GM23338 (cell line): ENCODE results near the gene AAGAB. TPM values are rescaled to one million over a fixed set of nuclear protein-coding genes. Genes with fewer than 3 reads are reported as not detected.
"Not testable (repeated sequence)": the region's sequence is repeated elsewhere in the genome, so short reads cannot be mapped to it uniquely, and the experiment has no call there.

Source experiments
- ATAC-seq: fragments of 200-7000 bp; cut with Tn5 transposase; 3 replicates; pipeline ENCODE4 v1.9.1; 2020
- DNase-seq: peaks from one replicate; pipeline ENCODE4 v3.0.0-alpha.2; 2015; ENCODE audit warnings: low spot score
- H2AFZ ChIP-seq: fragments of 200-600 bp; sonication (generic); 2 replicates; pipeline ENCODE4 v1.8.0; 2016; ENCODE audit warnings: antibody characterized with exemption, mild to moderate bottlenecking, moderate library complexity
- H3F3A ChIP-seq: fragments of 200-600 bp; sonication (generic); replicated peaks from 2 replicates; pipeline ENCODE4 v1.8.0; 2017; ENCODE audit warnings: antibody characterized with exemption, mixed run types, low read depth
- H3K27ac ChIP-seq: fragments of 200-600 bp; sonication (generic); 2 replicates; pipeline ENCODE4 v1.6.1; 2016; ENCODE audit warnings: low read depth
- H3K27me3 ChIP-seq: fragments of 200-600 bp; sonication (generic); 2 replicates; pipeline ENCODE4 v1.8.0; 2016; ENCODE audit warnings: mild to moderate bottlenecking, mixed run types, moderate library complexity; ENCODE audit not compliant: insufficient read depth
- H3K36me3 ChIP-seq: fragments of 200-600 bp; sonication (generic); 2 replicates; pipeline ENCODE4 v1.8.0; 2016; ENCODE audit warnings: mild to moderate bottlenecking; ENCODE audit not compliant: insufficient read depth
- H3K4me1 ChIP-seq: fragments of 200-600 bp; sonication (generic); 2 replicates; pipeline ENCODE4 v1.8.0; 2016; ENCODE audit warnings: mild to moderate bottlenecking, moderate library complexity; ENCODE audit not compliant: insufficient read depth
- H3K4me2 ChIP-seq: fragments of 200-600 bp; sonication (generic); 2 replicates; pipeline ENCODE4 v1.7.1; 2017; ENCODE audit warnings: mixed run types
- H3K4me3 ChIP-seq: fragments of 200-600 bp; sonication (generic); 2 replicates; pipeline ENCODE4 v1.6.1; 2016; ENCODE audit warnings: mixed run types
- H3K79me2 ChIP-seq: fragments of 200-600 bp; sonication (generic); replicated peaks from 2 replicates; pipeline ENCODE4 v1.8.0; 2017; ENCODE audit warnings: mild to moderate bottlenecking; ENCODE audit not compliant: insufficient read depth
- H3K9me2 ChIP-seq: fragments of 200-600 bp; sonication (generic); 2 replicates; pipeline ENCODE4 v1.8.0; 2017; ENCODE audit not compliant: insufficient read depth
- H4K20me1 ChIP-seq: fragments of 200-600 bp; sonication (generic); replicated peaks from 2 replicates; pipeline ENCODE4 v1.8.0; 2017; ENCODE audit warnings: mild to moderate bottlenecking; ENCODE audit not compliant: insufficient read depth
- H3K27ac Mint-ChIP-seq: 2 replicates; pipeline ENCODE4 v1.8.0; 2020; ENCODE audit warnings: inconsistent platforms, mild to moderate bottlenecking, moderate library complexity, mixed read lengths
- H3K27me3 Mint-ChIP-seq: 3 replicates; pipeline ENCODE4 v1.8.0; 2022; ENCODE audit warnings: low read depth, mild to moderate bottlenecking, moderate library complexity, mixed read lengths, inconsistent platforms; ENCODE audit not compliant: insufficient read depth, poor library complexity
- H3K36me3 Mint-ChIP-seq: 3 replicates; pipeline ENCODE4 v1.8.0; 2021; ENCODE audit warnings: low read depth, mild to moderate bottlenecking, inconsistent platforms, moderate library complexity, mixed read lengths
- H3K4me1 Mint-ChIP-seq: 3 replicates; pipeline ENCODE4 v1.8.0; 2020; ENCODE audit warnings: mild to moderate bottlenecking, inconsistent platforms, mixed read lengths
- H3K4me3 Mint-ChIP-seq: 3 replicates; pipeline ENCODE4 v1.8.0; 2021; ENCODE audit warnings: moderate library complexity, mild to moderate bottlenecking, inconsistent platforms, mixed read lengths
- H3K9me3 Mint-ChIP-seq: 3 replicates; pipeline ENCODE4 v1.8.0; 2020; ENCODE audit warnings: moderate library complexity, mild to moderate bottlenecking, inconsistent platforms, mixed read lengths
- CREB1 ChIP-seq: fragments of 250-450 bp; sonication (Bioruptor Pico); IDR thresholded peaks from 2 replicates; pipeline ENCODE4 v1.5.0; 2020; ENCODE audit warnings: low read depth, mild to moderate bottlenecking, moderate library complexity
- EZH2 ChIP-seq: fragments of 200-600 bp; sonication (generic); IDR thresholded peaks from one replicate; pipeline ENCODE4 v1.8.0; 2017; ENCODE audit warnings: antibody characterized with exemption, mild to moderate bottlenecking, low read depth; ENCODE audit not compliant: unreplicated experiment
- JUNB ChIP-seq: IDR thresholded peaks from one replicate; pipeline ENCODE4 v1.6.1; 2016; ENCODE audit warnings: antibody characterized with exemption; ENCODE audit not compliant: unreplicated experiment
- NANOG ChIP-seq: IDR thresholded peaks from 2 replicates; pipeline ENCODE4 v1.6.1; 2016; ENCODE audit warnings: antibody characterized with exemption, borderline replicate concordance
- POLR2AphosphoS5 ChIP-seq: IDR thresholded peaks from 2 replicates; pipeline ENCODE4 v1.6.1; 2016; ENCODE audit warnings: antibody characterized with exemption, low read depth
- ZNF114 ChIP-seq: fragments of 250-450 bp; sonication (Bioruptor Pico); IDR thresholded peaks from 2 replicates; pipeline ENCODE4 v1.5.0; 2020; ENCODE audit warnings: mild to moderate bottlenecking, moderate library complexity
- ZNF331 ChIP-seq: fragments of 250-450 bp; sonication (Bioruptor Pico); IDR thresholded peaks from 2 replicates; pipeline ENCODE4 v1.5.0; 2020; ENCODE audit warnings: low read depth, mild to moderate bottlenecking, moderate library complexity
- polyA plus RNA-seq: library from polyadenylated mRNA; unstranded; fragments of >200 nt; fragmentation: Nextera tagmentation; extraction: Ambion mirVana; gene quantifications from 2 replicates; pipeline ENCODE4 v1.2.1, GENCODE V29; 2016
- total RNA-seq: library from RNA; depleted of rRNA; stranded (reverse); fragments of >200 nt; shearing (Covaris generic); gene quantifications from 2 replicates; pipeline ENCODE4 v1.2.3, GENCODE V29; 2014
- TF ChIP-seq, protein P1 (sequence below): IDR thresholded peaks from one replicate; pipeline ENCODE4 v1.6.1; 2018; ENCODE audit warnings: antibody characterized with exemption; ENCODE audit not compliant: unreplicated experiment
- TF ChIP-seq, protein P2 (sequence below): IDR thresholded peaks from 2 replicates; pipeline ENCODE4 v1.6.1; 2016; ENCODE audit warnings: antibody characterized with exemption
- TF ChIP-seq, protein P3 (sequence below): fragments of 250-450 bp; sonication (Bioruptor Pico); IDR thresholded peaks from 2 replicates; pipeline ENCODE4 v1.5.0; 2020; ENCODE audit warnings: mild to moderate bottlenecking, moderate library complexity

AAGAB gene
- total and polyA plus RNA-seq, 2 experiments from 2014 or later = 20.8 to 42.8 TPM

DNA sequence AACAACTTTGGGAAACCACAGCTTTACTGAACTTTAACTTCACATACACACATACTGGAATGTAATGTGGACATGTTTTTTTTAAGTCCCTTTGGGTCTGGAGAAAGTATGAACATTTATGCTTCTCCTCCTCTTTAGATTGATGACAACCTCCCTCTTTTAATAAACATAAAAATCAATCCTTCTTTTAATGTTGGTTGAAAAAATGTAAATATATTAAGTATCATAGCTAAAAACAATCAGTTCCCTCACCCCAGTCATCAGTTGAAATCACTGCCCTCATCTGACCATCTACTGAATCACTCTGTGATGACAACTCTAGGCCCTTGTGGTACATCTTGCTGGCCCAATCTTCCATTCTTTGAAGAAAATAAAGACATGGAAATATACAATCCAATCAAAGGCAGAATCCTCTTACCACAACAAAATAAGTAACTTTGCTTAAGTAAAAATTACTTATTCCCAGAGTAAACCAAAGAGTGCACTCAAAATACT, 6.4 kb downstream of the AAGAB start (continued):
- TF ChIP-seq, protein P1, sequence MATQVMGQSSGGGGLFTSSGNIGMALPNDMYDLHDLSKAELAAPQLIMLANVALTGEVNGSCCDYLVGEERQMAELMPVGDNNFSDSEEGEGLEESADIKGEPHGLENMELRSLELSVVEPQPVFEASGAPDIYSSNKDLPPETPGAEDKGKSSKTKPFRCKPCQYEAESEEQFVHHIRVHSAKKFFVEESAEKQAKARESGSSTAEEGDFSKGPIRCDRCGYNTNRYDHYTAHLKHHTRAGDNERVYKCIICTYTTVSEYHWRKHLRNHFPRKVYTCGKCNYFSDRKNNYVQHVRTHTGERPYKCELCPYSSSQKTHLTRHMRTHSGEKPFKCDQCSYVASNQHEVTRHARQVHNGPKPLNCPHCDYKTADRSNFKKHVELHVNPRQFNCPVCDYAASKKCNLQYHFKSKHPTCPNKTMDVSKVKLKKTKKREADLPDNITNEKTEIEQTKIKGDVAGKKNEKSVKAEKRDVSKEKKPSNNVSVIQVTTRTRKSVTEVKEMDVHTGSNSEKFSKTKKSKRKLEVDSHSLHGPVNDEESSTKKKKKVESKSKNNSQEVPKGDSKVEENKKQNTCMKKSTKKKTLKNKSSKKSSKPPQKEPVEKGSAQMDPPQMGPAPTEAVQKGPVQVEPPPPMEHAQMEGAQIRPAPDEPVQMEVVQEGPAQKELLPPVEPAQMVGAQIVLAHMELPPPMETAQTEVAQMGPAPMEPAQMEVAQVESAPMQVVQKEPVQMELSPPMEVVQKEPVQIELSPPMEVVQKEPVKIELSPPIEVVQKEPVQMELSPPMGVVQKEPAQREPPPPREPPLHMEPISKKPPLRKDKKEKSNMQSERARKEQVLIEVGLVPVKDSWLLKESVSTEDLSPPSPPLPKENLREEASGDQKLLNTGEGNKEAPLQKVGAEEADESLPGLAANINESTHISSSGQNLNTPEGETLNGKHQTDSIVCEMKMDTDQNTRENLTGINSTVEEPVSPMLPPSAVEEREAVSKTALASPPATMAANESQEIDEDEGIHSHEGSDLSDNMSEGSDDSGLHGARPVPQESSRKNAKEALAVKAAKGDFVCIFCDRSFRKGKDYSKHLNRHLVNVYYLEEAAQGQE = no peak

DNA sequence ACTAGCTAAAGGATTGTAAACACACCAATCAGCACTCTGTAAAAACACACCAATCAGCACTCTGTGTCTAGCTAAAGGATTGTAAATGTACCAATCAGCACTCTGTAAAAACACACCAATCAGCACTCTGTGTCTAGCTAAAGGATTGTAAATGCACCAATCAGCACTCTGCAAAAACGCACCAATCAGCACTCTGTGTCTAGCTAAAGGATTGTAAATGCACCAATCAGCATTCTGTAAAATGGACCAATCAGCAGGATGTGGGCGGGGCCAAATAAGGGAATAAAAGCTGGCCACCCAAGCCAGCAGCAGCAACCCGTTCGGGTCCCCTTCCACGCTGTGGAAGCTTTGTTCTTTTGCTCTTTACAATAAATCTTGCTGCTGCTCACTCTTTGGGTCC, 7.9 kb downstream of the AAGAB start:
- H3K9me3 Mint-ChIP-seq, H4K20me1 ChIP-seq: not testable (repeated sequence)
- H3K79me2 ChIP-seq = peaks cover 99% of the 10 kb centered on the region

DNA sequence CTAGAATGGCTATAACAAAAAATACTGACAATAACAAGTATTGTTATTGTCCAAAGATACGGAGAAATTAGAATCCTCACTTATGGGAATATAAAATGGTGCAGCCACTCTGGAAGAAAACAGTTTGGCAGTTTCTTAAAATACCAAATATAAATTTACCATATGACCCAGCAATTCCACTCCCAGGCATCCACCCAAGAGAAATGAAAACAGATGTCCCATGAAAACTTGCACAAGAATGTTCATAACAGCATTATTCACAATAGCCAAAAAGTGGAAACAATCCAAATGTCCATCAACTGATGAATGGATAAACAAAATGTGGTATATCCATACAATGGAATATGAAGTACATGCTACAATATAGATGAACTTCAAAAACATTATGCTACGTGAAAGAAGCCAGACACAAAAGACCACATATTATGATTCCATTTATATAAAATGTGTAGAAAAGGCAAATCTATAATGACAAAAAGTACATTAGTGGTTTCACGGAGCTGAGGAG, 9.4 kb downstream of the AAGAB start:
- Histone ChIP-seq H3F3A (no peaks in the 10 kb centered on the region), H3K79me2 (peaks cover 92% of the 10 kb centered on the region), H3K9me2 (no peaks in the 10 kb centered on the region), H3K36me3 (no peaks in the 10 kb centered on the region), H3K4me1 (peaks cover 18% of the 10 kb centered on the region), H3K27ac (no peak overlapping the region), H3K27me3 (no peaks in the 10 kb centered on the region), H3K4me2 (no peak overlapping the region), H4K20me1 (peaks cover 2% of the 10 kb centered on the region), H3K4me3 (no peak overlapping the region), H2AFZ (no peak overlapping the region)
- Mint-ChIP-seq H3K27ac (no peak overlapping the region), H3K27me3 (no peaks in the 10 kb centered on the region), H3K36me3 (peaks cover 33% of the 10 kb centered on the region), H3K4me3 (no peak overlapping the region), H3K9me3 (peaks cover 10% of the 10 kb centered on the region), H3K4me1 (peaks cover 31% of the 10 kb centered on the region)
- no peak for DNase-seq
- ATAC-seq = no peak
- TF ChIP-seq, protein P2, sequence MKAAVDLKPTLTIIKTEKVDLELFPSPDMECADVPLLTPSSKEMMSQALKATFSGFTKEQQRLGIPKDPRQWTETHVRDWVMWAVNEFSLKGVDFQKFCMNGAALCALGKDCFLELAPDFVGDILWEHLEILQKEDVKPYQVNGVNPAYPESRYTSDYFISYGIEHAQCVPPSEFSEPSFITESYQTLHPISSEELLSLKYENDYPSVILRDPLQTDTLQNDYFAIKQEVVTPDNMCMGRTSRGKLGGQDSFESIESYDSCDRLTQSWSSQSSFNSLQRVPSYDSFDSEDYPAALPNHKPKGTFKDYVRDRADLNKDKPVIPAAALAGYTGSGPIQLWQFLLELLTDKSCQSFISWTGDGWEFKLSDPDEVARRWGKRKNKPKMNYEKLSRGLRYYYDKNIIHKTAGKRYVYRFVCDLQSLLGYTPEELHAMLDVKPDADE = no peak
- TF ChIP-seq CREB1 (CRISPR knock-in tag) (no peak), POLR2AphosphoS5 (no peak), ZNF114 (CRISPR knock-in tag) (no peak), JUNB (no peak), EZH2 (no peak), ZNF331 (no peak), NANOG (no peak)
- TF ChIP-seq, protein P3, sequence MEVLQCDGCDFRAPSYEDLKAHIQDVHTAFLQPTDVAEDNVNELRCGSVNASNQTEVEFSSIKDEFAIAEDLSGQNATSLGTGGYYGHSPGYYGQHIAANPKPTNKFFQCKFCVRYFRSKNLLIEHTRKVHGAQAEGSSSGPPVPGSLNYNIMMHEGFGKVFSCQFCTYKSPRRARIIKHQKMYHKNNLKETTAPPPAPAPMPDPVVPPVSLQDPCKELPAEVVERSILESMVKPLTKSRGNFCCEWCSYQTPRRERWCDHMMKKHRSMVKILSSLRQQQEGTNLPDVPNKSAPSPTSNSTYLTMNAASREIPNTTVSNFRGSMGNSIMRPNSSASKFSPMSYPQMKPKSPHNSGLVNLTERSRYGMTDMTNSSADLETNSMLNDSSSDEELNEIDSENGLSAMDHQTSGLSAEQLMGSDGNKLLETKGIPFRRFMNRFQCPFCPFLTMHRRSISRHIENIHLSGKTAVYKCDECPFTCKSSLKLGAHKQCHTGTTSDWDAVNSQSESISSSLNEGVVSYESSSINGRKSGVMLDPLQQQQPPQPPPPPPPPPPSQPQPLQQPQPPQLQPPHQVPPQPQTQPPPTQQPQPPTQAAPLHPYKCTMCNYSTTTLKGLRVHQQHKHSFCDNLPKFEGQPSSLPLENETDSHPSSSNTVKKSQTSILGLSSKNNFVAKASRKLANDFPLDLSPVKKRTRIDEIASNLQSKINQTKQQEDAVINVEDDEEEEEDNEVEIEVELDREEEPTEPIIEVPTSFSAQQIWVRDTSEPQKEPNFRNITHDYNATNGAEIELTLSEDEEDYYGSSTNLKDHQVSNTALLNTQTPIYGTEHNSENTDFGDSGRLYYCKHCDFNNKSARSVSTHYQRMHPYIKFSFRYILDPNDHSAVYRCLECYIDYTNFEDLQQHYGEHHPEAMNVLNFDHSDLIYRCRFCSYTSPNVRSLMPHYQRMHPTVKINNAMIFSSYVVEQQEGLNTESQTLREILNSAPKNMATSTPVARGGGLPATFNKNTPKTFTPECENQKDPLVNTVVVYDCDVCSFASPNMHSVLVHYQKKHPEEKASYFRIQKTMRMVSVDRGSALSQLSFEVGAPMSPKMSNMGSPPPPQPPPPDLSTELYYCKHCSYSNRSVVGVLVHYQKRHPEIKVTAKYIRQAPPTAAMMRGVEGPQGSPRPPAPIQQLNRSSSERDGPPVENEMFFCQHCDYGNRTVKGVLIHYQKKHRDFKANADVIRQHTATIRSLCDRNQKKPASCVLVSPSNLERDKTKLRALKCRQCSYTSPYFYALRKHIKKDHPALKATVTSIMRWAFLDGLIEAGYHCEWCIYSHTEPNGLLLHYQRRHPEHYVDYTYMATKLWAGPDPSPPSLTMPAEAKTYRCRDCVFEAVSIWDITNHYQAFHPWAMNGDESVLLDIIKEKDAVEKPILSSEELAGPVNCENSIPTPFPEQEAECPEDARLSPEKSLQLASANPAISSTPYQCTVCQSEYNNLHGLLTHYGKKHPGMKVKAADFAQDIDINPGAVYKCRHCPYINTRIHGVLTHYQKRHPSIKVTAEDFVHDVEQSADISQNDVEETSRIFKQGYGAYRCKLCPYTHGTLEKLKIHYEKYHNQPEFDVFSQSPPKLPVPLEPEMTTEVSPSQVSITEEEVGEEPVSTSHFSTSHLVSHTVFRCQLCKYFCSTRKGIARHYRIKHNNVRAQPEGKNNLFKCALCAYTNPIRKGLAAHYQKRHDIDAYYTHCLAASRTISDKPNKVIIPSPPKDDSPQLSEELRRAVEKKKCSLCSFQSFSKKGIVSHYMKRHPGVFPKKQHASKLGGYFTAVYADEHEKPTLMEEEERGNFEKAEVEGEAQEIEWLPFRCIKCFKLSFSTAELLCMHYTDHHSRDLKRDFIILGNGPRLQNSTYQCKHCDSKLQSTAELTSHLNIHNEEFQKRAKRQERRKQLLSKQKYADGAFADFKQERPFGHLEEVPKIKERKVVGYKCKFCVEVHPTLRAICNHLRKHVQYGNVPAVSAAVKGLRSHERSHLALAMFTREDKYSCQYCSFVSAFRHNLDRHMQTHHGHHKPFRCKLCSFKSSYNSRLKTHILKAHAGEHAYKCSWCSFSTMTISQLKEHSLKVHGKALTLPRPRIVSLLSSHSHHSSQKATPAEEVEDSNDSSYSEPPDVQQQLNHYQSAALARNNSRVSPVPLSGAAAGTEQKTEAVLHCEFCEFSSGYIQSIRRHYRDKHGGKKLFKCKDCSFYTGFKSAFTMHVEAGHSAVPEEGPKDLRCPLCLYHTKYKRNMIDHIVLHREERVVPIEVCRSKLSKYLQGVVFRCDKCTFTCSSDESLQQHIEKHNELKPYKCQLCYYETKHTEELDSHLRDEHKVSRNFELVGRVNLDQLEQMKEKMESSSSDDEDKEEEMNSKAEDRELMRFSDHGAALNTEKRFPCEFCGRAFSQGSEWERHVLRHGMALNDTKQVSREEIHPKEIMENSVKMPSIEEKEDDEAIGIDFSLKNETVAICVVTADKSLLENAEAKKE = no peak

More for the DNA sequence above, 7.9 kb downstream of the AAGAB start:
- peaks cover 33% of the 10 kb centered on the region for H3K36me3 Mint-ChIP-seq
- not testable (repeated sequence) for H3K27me3 ChIP-seq, H3K4me3 Mint-ChIP-seq, H3K4me2 ChIP-seq, DNase-seq, H2AFZ ChIP-seq, H3K4me3 ChIP-seq, ATAC-seq, H3K27ac Mint-ChIP-seq, H3K36me3 ChIP-seq, H3F3A ChIP-seq, H3K27ac ChIP-seq, H3K27me3 Mint-ChIP-seq, H3K9me2 ChIP-seq
- H3K4me1 ChIP-seq = peaks cover 12% of the 10 kb centered on the region
- H3K4me1 Mint-ChIP-seq = peaks cover 18% of the 10 kb centered on the region
